GM21723 (cell line): ENCODE data around the gene PLCB4.

Source experiments
- ATAC-seq: cut with Tn5 transposase; IDR thresholded peaks from one replicate; pipeline ENCODE4 v1.9.1; 2021; ENCODE audit warnings: mild to moderate bottlenecking, moderate library complexity; ENCODE audit not compliant: unreplicated experiment

Gene PLCB4

GRCh38 chr20:9478771-9479170 is 409.9 kb downstream of the PLCB4 start:
- ATAC-seq, result no peak

GRCh38 chr20:9480066-9480465 is 411.2 kb downstream of the PLCB4 start:
- no peak for ATAC-seq

- ATAC-seq, result peak; percentile 55
Measured at GRCh38 chr20:9482180-9482579, 413.3 kb downstream of the PLCB4 start.

- ATAC-seq, result no peak
Measured at GRCh38 chr20:9483131-9483530, 414.2 kb downstream of the PLCB4 start.

GRCh38 chr20:9485614-9486340 is 416.9 kb downstream of the PLCB4 start:
- peak; percentile 51 for ATAC-seq

- no peak for ATAC-seq
Measured at GRCh38 chr20:9487231-9487630, 418.3 kb downstream of the PLCB4 start.

- no peak for ATAC-seq
Measured at GRCh38 chr20:9488063-9488462, 419.2 kb downstream of the PLCB4 start.

- ATAC-seq, result no peak
Measured at GRCh38 chr20:9490161-9490560, 421.3 kb downstream of the PLCB4 start.

GRCh38 chr20:9490631-9491030 is 421.7 kb downstream of the PLCB4 start:
- ATAC-seq, result no peak

GRCh38 chr20:9491324-9491723 is 422.4 kb downstream of the PLCB4 start:
- ATAC-seq, result no peak

- no peak for ATAC-seq
Measured at GRCh38 chr20:9492067-9492466, 423.2 kb downstream of the PLCB4 start.

GRCh38 chr20:9493803-9494202 is 424.9 kb downstream of the PLCB4 start:
- no peak for ATAC-seq

GRCh38 chr20:9495701-9496100 is 426.8 kb downstream of the PLCB4 start:
- ATAC-seq, result no peak

GRCh38 chr20:9496155-9496554 is 427.3 kb downstream of the PLCB4 start:
- ATAC-seq, result no peak

GRCh38 chr20:9498322-9498721 is 429.4 kb downstream of the PLCB4 start:
- ATAC-seq, result no peak

- ATAC-seq, result no peak
Measured at GRCh38 chr20:9499126-9499899, 430.4 kb downstream of the PLCB4 start.

- ATAC-seq, result peak; percentile 89
Measured at GRCh38 chr20:9500121-9500520, 431.2 kb downstream of the PLCB4 start.

GRCh38 chr20:9501473-9501872 is 432.6 kb downstream of the PLCB4 start:
- no peak for ATAC-seq

GRCh38 chr20:9503526-9504245 is 434.8 kb downstream of the PLCB4 start:
- ATAC-seq, result no peak

- no peak for ATAC-seq
Measured at GRCh38 chr20:9506280-9506821, 437.5 kb downstream of the PLCB4 start.

- no peak for ATAC-seq
Measured at GRCh38 chr20:9506964-9507369, 438.1 kb downstream of the PLCB4 start.
